HS-5 (cell line): ENCODE data around the gene HLA-DQB2.

ENCODE experiments used
- DNase-seq: peaks from one replicate; pipeline ENCODE4 v3.0.0-alpha.2; 2012; ENCODE audit warnings: low read depth

HLA-DQB2 gene

DNA sequence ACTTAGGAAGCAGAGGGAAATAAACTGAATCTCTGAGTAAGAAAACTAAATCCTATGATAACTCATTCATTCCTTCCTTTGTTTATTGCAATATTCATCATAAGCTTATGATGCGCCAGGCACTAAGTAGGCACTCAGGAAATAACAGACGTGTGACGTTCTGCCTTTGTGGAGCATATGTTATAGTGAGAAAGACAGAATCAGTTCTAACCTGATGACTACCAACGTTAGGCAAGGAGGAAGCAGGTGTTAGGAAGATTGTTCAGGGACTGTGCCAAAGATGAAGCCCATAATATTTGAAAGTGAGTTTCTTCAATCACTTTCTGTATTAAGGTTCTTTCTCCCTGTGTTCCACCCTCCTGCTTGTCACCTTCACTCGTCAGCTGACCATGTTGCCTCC lies 18.6 kb downstream of the HLA-DQB2 start:
- DNase-seq = no peak

- no peak for DNase-seq
Observed at GRCh38 chr6:32742374-32742773, 21.0 kb downstream of the HLA-DQB2 start.

- DNase-seq = no peak
Observed at GRCh38 chr6:32741031-32741960, 22.0 kb downstream of the HLA-DQB2 start, which contains the start of gene HLA-DQA2. Gene HLA-DQA2 (plus strand): TSS chr6:32741391. CDS start chr6:32741444, 53 bp downstream.

DNA sequence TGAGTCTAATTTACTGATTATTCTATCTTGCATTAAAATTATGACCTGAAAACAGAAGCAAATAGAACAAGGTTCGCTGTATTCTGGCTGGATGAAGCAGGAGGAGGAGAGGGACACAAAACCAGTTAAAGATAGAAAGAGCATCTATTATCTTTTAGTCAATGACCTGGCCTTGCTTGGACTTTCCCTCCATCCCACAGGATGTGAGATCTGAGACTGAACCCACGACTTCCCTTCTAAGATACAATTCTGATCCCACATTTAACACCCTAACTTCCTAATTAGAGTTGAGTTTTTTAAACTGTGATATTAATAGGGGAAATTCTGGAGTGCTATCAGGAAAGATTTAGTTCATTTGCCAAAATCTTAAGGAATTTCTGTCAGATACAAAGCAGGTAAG lies 25.2 kb downstream of the HLA-DQB2 start:
- DNase-seq = no peak

DNA sequence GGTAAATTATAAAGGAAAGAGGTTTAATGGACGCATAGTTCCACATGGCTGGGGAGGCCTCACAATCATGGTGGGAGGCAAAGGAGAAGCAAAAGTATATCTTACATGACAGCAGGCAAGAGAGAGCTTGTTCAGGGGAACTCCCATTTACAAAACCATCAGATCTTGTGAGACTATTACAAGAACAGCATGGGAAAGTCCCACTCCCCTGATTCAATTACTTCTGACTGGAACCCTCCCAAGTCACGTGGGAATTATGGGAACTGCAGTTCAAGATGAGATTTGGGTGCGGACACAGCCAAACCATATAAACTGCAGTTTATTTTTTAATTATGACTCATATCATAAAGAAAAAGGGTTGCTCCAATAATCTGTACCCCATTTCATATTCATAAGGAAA lies 44.5 kb downstream of the HLA-DQB2 start:
- DNase-seq = no peak

GRCh38 chr6:32716396-32716795 lies 46.9 kb downstream of the HLA-DQB2 start:
- DNase-seq = no peak

DNA sequence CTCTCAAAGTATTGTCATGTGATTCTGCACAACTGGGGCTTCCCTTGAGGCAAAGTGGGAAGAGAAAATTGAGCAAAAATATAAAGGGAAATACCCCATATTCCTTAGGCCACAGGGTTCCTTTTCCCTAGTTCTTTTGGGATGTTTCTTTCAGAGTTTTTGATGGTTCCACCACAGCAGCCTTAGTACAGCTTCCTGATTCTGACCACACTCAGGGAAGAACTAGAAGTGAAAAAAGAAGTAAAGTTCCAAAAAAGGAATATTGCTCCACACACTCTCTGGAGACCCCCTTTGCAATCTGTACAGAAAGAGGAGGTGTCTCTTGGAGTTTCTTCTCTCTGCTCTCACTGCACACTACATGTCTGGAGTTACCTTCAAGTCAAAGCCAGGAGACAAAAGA lies 50.1 kb downstream of the HLA-DQB2 start:
- no peak for DNase-seq

- no peak for DNase-seq
Observed at GRCh38 chr6:32709625-32710024, 53.7 kb downstream of the HLA-DQB2 start.
